H1 (cell line): ENCODE measurements around the gene RSBN1. TPM values are rescaled to one million over a fixed set of nuclear protein-coding genes. Genes with fewer than 3 reads are reported as not detected.

Experiments
- CHD1 ChIP-seq: IDR thresholded peaks from 2 replicates; pipeline ENCODE4 v1.6.1; 2012; ENCODE audit warnings: low read depth, low read length, improper control_type of control experiment
- CHD7 ChIP-seq: fragments of 300-600 bp; sonication (generic); IDR thresholded peaks from 2 replicates; pipeline ENCODE4 v1.7.1; 2012; ENCODE audit warnings: low read length, moderate library complexity, mild to moderate bottlenecking, inconsistent platforms; ENCODE audit not compliant: insufficient replicate concordance
- HDAC2 ChIP-seq, 2 experiments: fragments of 300-600 bp in 1 of 2; sonication (generic) in 1 of 2; IDR thresholded peaks; 2 replicates each; pipeline ENCODE4 v1.6.1; 2011 to 2012; ENCODE audit warnings: low read depth in 2 of 2, low read length in 2 of 2, mild to moderate bottlenecking in 2 of 2, moderate library complexity in 2 of 2, borderline replicate concordance in 1 of 2, inconsistent platforms in 1 of 2
- KDM4A ChIP-seq: IDR thresholded peaks from one replicate; pipeline ENCODE4 v1.7.1; 2012; ENCODE audit warnings: low read depth, mild to moderate bottlenecking, moderate library complexity, low read length, inconsistent platforms; ENCODE audit not compliant: severe bottlenecking
- MAFK ChIP-seq: IDR thresholded peaks from 2 replicates; pipeline ENCODE4 v1.6.1; 2012; ENCODE audit warnings: low read depth, mild to moderate bottlenecking, improper control_type of control experiment, low read length
- SAP30 ChIP-seq: fragments of 300-600 bp; sonication (generic); IDR thresholded peaks from 2 replicates; pipeline ENCODE4 v1.7.1; 2012; ENCODE audit warnings: low read length, moderate library complexity, mild to moderate bottlenecking, inconsistent platforms; ENCODE audit not compliant: insufficient read depth, insufficient replicate concordance
- SIN3A ChIP-seq, 2 experiments: IDR thresholded peaks in 1 of 2; conservative IDR thresholded peaks in 1 of 2; 2 replicates each; pipeline ENCODE4 v1.6.1; 2011 to 2012; ENCODE audit warnings: low read length in 2 of 2, improper control_type of control experiment in 1 of 2, low read depth in 1 of 2, mild to moderate bottlenecking in 1 of 2
- TEAD4 ChIP-seq: IDR thresholded peaks from 2 replicates; pipeline ENCODE4 v1.6.1; 2012; ENCODE audit warnings: low read depth, low read length, inconsistent platforms, mixed read lengths
- polyA plus RNA-seq, 7 experiments: library from polyadenylated mRNA; depleted of rRNA in 3 of 7; stranded (reverse) in 5 of 7; unstranded in 2 of 7; fragments of >200 nt in 5 of 7; fragments of 200-250 nt in 2 of 7; gene quantifications; 1 replicate in 5 of 7; 2 replicates in 1 of 7; 4 replicates in 1 of 7; pipeline versions ENCODE4 v1.2.1 to v1.2.3, GENCODE V29; 2011 to 2013; ENCODE audit warnings: missing spikeins in 2 of 7, mixed read lengths in 2 of 7
- total RNA-seq: library from RNA; stranded (reverse); fragmentation: NEBNext Ultra II Directional; extraction: Animal tissue kit (Norgen Biotek cat#: 25700); gene quantifications from 2 replicates; pipeline ENCODE4 v1.2.1, GENCODE V29; 2021

Gene RSBN1
- total and polyA plus RNA-seq, 2 of the 8 experiments (the other 6 are each of a cell fraction or from before 2014, with no cell fraction given) = 4.2 to 17.6 TPM

- TF ChIP-seq CHD7 (no peak), SAP30 (no peak), SIN3A (conservative IDR thresholded peaks at IDR 0.05 in 1 of 2, IDR thresholded peaks at IDR 0.05 in 1 of 2; ENCODE audit: low read depth in 1 of 2, low read length in 2 of 2) (no peak), MAFK (no peak), TEAD4 (no peak), KDM4A (no peak), HDAC2 (IDR thresholded peaks at IDR 0.05; ENCODE audit: borderline replicate concordance in 1 of 2, low read depth in 2 of 2, low read length in 2 of 2) (no peak), CHD1 (no peak)
Observed at GRCh38 chr1:113744114-113744513, 68.2 kb downstream of the RSBN1 start (continued).
